Gastroesophageal sphincter (tissue), 3 donors: ENCODE results near the gene CCDC172.

ENCODE experiments used
- CTCF ChIP-seq, 4 experiments: fragments of 200-600 bp in 2 of 4; fragments of 450-650 bp in 2 of 4; sonication (generic) in 1 of 4; IDR thresholded peaks; one replicate each; pipeline ENCODE4 v1.5.1; 2017 to 2019; ENCODE audit warnings: antibody characterized with exemption in 4 of 4, mild to moderate bottlenecking in 2 of 4, moderate library complexity in 2 of 4
- EP300 ChIP-seq: sonication (generic); formaldehyde crosslinking; IDR thresholded peaks from one replicate; pipeline ENCODE4 v1.6.1; 2017; ENCODE audit warnings: antibody characterized with exemption, mild to moderate bottlenecking
- POLR2AphosphoS5 ChIP-seq: sonication (generic); formaldehyde crosslinking; IDR thresholded peaks from one replicate; pipeline ENCODE4 v1.6.1; 2017; ENCODE audit warnings: antibody characterized with exemption

GRCh38 chr10:116427671-116428070, 103.4 kb downstream of the CCDC172 start, which contains the start of gene PNLIPRP3:
- TF ChIP-seq CTCF (IDR thresholded peaks at IDR 0.05) (no peak), EP300 (no peak), POLR2AphosphoS5 (no peak)
